GM04503 (cell line): ENCODE data around the gene HTR3A.

Source experiments
- DNase-seq: peaks from one replicate; pipeline ENCODE4 v3.0.0-alpha.2; 2012; ENCODE audit warnings: low read depth

HTR3A gene

DNA sequence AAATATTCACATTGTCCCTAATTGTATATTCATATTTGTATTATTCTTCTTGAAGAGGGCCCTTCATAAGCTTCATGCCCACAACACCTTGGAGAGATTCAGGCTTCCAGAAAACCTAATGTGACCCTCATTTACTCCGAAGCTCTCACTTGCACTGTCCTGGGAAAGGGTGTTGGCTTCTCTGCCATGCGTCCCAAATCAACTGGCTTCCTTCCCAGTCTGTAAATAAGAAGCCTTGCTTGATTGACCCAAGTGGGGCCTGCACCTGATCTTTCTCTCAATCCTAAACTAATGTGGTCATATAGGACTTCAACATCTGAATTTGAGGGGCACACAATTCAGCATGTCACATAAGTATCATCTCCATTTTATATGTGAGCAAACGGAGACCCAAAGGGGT, 44.1 kb downstream of the HTR3A start:
- no peak for DNase-seq

DNA sequence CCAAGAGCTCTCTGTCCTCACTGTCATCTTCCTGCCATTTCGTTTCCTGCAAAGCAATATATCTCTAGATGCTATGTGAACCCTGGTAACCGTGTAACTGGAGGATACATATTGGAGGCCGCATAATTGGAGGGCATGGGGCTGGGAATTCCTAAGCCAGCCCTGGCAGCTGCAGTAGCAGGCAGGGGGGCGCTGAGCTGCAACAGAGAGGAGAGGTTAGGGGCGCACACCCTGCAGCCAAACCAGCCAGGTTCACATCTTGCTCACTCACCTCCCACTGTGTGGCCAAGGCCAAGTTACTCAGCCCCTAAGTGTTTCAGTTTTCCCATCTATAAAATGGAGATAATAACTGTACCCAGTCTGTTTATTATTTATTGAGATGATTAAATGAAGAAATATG, 44.7 kb downstream of the HTR3A start:
- no peak for DNase-seq

DNA sequence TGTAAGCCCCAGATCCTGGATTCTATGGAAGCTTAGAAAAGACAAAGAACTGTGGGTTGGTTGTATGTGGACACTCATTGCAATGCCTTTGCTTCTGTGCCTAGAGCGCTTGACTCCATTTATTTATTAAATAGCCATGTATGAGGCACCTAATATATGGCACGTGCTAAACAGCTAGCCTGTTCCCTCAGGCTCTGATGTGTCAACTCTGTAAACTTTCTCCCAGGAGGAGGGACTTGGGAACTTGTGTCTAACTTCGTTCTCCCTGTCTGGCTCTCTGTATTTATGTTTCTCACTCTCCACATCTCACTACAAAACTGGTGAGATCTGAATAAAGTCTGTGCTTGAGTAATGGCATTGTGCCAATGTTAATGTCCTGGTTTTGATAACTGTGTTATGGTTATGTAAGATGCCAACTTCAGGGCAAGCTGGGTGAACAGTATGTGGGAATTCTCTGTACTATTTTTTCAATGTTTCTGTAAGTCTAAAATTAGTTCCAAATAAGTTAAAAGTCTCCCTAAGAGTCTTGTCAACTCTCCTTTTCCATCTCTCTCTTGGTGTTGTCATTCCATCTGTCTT, 50.5 kb downstream of the HTR3A start:
- no peak for DNase-seq

DNA sequence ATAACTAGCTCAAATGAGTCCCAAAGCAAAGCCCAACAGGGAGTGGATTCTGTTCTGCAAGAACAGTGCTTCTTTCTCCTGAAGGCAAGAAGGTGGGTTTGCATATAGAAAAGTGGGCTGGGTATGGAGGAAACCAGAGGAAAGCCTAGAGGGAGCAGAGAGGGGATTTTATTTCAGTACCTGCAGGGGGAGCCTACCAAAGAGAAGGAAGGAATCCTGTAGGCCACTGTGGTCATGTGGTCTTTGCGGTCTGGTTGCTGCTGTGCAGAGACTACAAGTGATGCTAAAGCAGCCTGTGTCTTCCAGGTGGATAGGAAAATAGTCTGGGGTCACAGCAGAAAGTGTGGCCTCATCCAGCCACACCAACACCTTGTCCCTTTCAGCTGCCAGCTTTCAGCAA, 51.4 kb downstream of the HTR3A start:
- no peak for DNase-seq

DNA sequence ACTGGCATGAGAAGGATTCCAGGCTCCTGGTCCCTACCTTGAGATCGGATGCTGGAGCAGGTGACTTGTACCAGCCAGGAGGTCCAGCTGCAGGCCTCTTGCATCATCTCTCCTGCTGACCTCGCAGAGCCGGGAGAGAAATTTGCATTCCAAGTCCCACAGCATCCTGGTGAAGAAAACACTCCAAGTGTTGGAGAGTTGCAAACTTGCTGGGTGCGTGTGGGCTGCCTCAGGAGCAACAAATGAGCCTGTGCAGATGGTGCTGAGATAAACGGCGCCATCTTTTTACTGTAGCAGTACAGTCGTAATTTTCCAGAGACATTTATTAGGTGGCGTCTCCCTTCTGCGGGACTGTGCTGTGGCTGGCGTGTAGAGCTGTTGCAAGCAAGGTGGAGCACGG, 52.5 kb downstream of the HTR3A start:
- no peak for DNase-seq

DNA sequence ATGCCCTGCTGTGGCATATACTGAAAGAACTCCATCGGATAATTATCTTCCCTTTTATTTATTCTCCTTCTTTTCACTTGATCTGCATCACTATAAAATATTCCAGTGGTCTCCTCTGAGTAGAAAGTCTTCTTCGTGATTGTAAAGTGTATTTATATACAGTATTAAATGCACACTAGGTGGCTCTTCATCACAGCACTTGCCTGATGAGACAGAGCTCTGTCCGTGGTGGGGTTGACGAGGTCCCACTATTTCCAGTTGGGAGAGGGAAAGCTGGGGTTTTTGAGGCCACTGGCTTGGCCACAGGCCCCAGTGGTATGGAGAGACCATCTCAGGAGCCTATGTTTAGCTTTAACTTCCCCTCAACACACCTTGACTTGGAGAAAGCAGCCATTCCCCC, 53.0 kb downstream of the HTR3A start:
- DNase-seq: no peak

DNA sequence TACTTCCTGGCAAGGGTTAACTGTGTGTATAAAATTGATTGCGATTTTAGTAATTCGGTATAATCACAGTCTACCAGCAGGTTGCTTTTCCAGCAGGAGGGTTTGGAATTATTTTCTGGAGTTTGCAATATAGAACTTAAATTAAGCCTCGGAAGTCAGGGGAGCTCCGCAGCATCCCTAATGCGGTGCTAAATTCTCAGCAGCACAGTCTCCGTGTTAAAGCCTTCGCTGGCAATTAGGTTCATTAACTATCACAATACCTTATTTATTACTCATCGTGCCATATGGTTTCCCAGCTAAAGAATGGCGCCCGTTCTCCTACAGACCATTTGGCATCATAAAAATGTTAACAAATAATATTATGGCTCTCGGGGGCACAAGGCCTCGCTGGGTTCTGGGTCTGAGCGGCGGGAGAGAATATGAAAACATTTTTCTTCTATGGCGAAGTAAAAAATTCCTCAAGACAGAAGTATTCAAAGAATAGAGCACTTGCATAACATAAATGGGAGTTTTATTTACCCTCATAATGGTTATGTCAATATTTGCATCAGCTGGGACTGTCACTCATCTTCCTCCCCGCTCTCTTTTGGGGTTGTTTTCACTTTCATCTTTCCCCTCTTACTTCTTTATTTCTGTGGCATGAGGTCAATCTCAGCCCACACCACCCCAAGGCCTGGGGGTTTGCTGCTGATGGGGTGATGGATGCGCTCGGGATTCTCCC, 56.5 kb downstream of the HTR3A start:
- no peak for DNase-seq

DNA sequence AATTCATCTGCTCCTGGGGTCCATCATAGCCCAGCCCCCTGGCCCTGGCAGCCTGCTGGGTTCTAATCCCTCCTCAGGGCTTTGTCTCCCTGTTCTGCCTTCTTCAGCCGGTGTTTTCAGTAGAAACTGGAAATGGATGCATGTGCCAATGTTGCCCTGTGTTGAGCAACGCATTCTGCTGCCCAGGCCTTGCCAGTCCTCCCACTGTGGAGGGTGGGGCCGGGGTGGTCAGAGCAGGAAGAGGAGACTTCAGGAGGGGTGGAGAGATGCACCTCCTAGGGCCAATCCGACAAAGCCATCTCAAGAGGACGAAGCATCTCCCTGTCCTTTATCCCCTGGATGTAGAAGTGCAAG, 57.0 kb downstream of the HTR3A start:
- no peak for DNase-seq

DNA sequence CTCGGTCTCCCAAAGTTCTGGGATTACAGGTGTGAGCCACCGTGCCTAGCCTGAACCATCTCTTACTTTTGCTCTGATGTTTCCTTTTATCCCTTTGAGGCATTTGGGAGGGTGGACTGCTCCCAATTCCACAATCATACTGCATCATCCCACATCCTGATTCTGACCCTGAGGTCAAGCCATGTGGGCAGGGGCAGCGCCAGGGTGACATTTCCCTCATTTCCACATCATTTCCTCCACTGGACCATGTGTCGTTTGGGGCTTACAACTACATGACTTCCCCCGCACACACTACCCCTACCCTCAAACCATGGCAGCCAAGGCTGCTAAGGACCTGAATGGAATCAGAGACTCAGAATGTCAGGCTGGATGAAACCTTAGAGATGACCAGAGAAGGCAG, 58.2 kb downstream of the HTR3A start:
- no peak for DNase-seq

DNA sequence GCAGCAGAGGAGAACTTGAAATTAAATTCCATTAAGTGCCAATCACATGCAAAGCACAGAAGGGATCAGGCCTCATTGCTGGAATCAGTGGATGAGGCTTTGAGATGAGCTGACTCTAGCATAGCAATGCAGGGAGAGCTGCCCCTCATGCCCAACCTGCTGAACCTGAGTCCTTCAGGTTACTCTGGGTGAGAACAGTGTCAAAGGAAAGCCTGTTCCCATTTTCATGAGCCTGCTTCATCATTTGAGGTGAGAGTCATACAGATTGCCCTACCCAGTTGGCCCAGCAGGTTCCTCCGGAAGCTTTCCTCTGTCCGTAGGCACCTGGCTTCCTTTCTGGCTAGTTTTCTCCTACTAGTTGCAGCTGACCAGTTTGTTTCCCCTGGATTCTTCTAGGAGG, 58.7 kb downstream of the HTR3A start:
- DNase-seq: no peak

DNA sequence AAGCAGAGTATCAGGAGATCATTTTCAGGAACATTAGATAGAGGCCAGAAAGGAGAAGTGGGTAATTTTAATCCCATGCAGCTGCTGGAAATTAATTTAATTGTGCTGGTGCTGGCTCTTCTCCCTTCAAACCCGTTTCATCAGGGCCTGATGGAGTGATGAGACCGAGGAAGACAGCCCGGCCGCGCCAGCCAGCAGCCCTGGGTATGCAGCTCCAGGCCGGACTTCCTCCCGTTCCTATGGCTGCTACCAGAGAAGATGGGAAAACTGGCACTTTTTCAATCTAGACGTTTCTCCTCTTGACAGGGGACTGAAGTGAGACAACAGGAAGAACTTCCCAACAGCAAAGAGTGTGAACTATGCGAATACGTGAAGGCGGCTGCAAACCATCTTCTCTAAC, 60.0 kb downstream of the HTR3A start:
- no peak for DNase-seq

DNA sequence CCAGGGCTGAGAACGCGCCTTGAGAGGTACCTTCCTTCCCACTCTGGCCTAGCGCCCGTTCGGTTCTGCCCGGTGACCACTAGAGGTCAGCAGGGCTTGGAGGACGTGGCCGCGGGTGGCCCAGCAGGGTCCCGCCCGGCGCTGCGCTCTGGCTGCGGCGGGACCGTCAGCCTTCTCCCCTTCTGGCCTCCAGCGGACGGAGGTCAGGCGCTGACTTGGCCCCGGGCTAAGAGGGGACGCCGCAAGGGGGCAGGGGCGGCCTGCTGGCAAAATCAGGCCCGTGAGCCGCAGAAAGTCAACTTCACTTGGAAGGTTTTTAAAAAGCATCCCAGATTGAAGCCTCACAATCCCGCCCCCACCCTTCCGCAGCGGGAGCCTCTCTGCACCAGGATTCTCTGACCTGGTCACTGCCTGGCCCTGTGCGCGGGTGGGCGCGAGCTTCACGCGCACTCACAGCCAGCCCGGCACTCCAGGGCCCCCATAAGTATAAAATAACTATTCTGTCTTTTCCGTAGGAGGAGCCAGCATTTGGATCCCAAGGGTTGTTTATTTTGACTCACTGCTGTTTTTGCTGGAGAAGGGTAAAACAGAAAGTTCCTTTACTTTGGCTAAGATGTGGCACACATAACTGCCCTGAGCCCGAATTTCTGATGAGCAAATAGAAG, 61.4 kb downstream of the HTR3A start:
- no peak for DNase-seq

DNA sequence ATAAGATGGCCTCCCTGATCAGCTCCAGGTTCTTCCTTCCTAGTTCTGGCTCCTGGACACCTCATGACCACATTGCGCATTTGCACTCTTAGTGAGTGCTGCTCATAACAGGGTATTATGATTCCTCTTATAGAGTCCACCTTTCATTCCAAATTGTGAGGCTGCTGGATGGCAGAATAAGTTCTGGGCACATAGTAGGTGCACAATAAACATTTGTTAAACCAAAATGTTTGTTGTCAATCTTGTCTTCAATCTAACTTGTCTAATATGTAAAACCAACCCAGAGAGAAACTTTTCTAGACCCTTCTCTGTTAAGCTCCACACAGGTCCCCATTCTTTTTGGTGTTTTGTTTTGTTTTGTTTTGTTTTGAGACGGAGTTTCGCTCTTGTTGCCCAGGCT, 62.0 kb downstream of the HTR3A start:
- DNase-seq: no peak

DNA sequence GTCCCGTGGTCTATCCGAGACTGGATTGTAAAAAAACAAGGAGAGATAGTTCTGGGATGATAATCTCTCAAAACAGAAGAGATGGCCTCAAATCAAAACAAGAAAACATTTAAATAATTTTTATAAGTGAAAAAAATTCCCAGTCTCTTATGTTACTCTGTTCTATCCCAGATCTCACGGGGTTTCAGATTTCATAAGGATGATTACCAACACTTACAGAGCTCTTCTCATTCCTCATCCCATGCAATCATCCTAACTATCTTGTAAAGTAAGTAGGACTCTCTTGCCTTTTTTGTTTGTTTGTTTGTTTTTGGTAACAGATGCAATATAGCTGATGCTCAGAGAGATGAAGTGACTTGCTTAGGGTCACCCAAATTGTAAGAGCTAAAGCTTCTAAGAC, 64.6 kb downstream of the HTR3A start:
- DNase-seq: no peak
